BE2C (cell line): ENCODE results near the gene CSNK1D.

Experiments
- DNase-seq: peaks from one replicate; pipeline ENCODE4 v3.0.0-alpha.2; 2020
- H3K27me3 ChIP-seq: fragments of 250-450 bp; sonication (Bioruptor Pico); 2 replicates; pipeline ENCODE4 v1.5.1; 2020; ENCODE audit warnings: mild to moderate bottlenecking
- H3K36me3 ChIP-seq: fragments of 250-450 bp; sonication (Bioruptor Pico); 2 replicates; pipeline ENCODE4 v1.5.1; 2020; ENCODE audit warnings: mild to moderate bottlenecking
- H3K4me1 ChIP-seq: fragments of 250-450 bp; sonication (Bioruptor Pico); 2 replicates; pipeline ENCODE4 v1.5.1; 2020
- H3K4me3 ChIP-seq: 2 replicates; pipeline ENCODE4 v1.5.1; 2011; ENCODE audit warnings: low read depth, low read length
- H3K9me3 ChIP-seq: fragments of 250-450 bp; sonication (Bioruptor Pico); 2 replicates; pipeline ENCODE4 v1.5.1; 2020
- CTCF ChIP-seq: IDR thresholded peaks from 2 replicates; pipeline ENCODE4 v1.5.1; 2012; ENCODE audit warnings: mild to moderate bottlenecking, low read depth, low read length

The CSNK1D gene

GRCh38 chr17:82201498-82201910, 72.0 kb downstream of the CSNK1D start:
- Histone ChIP-seq H3K27me3 (no peaks in the 10 kb centered on the region), H3K9me3 (no peaks in the 10 kb centered on the region), H3K4me1 (peaks cover 22% of the 10 kb centered on the region), H3K36me3 (peaks cover 19% of the 10 kb centered on the region), H3K4me3 (no peak overlapping the region)
- TF ChIP-seq CTCF = no peak
- no peak for DNase-seq

- H3K36me3 ChIP-seq = peaks cover 21% of the 10 kb centered on the region
- H3K4me3 ChIP-seq = no peak overlapping the region
- no peaks in the 10 kb centered on the region for H3K9me3 ChIP-seq
- TF ChIP-seq CTCF = no peak
- no peak for DNase-seq
- H3K27me3 ChIP-seq = no peaks in the 10 kb centered on the region
- peaks cover 19% of the 10 kb centered on the region for H3K4me1 ChIP-seq
These were observed 72.6 kb downstream of the CSNK1D start for GRCh38 chr17:82200743-82201497.

- H3K27me3 ChIP-seq = no peaks in the 10 kb centered on the region
- DNase-seq = no peak
- no peak for TF ChIP-seq CTCF
- no peak overlapping the region for H3K4me3 ChIP-seq
- H3K36me3 ChIP-seq = peaks cover 26% of the 10 kb centered on the region
- peaks cover 11% of the 10 kb centered on the region for H3K4me1 ChIP-seq
- no peaks in the 10 kb centered on the region for H3K9me3 ChIP-seq
These were observed 73.4 kb downstream of the CSNK1D start for GRCh38 chr17:82200135-82200534.

GRCh38 chr17:82199496-82199895, 74.0 kb downstream of the CSNK1D start:
- Histone ChIP-seq H3K27me3 (no peaks in the 10 kb centered on the region), H3K4me1 (peaks cover 5% of the 10 kb centered on the region), H3K4me3 (no peak overlapping the region), H3K36me3 (peaks cover 32% of the 10 kb centered on the region), H3K9me3 (no peaks in the 10 kb centered on the region)
- no peak for TF ChIP-seq CTCF
- DNase-seq = no peak

GRCh38 chr17:82198092-82198491, 75.4 kb downstream of the CSNK1D start:
- no peak overlapping the region for H3K4me3 ChIP-seq
- TF ChIP-seq CTCF = no peak
- H3K36me3 ChIP-seq = peaks cover 41% of the 10 kb centered on the region
- H3K4me1 ChIP-seq = no peaks in the 10 kb centered on the region
- no peaks in the 10 kb centered on the region for H3K9me3 ChIP-seq
- no peaks in the 10 kb centered on the region for H3K27me3 ChIP-seq
- DNase-seq = no peak
